HG03469 (cell line): ENCODE measurements around the gene NIT1.
"Not testable (repeated sequence)": the region's sequence is repeated elsewhere in the genome, so short reads cannot be mapped to it uniquely, and the experiment has no call there.

Experiments
- ATAC-seq: cut with Tn5 transposase; IDR thresholded peaks from one replicate; pipeline ENCODE4 v1.9.1; 2021; ENCODE audit warnings: mild to moderate bottlenecking, moderate library complexity, moderate number of reproducible peaks; ENCODE audit not compliant: unreplicated experiment

NIT1 gene

GRCh38 chr1:161111527-161111926 lies 6.4 kb upstream of the NIT1 start:
- ATAC-seq = no peak

- ATAC-seq = no peak
Observed at GRCh38 chr1:161113915-161114314, 4.0 kb upstream of the NIT1 start.

GRCh38 chr1:161114556-161114955 lies 3.3 kb upstream of the NIT1 start:
- no peak for ATAC-seq

GRCh38 chr1:161115132-161115711 lies 2.7 kb upstream of the NIT1 start:
- no peak for ATAC-seq

- ATAC-seq = not testable (repeated sequence)
Observed at GRCh38 chr1:161115961-161116360, 1.9 kb upstream of the NIT1 start.

- peak; percentile 53 for ATAC-seq
Observed at GRCh38 chr1:161119092-161119903, 1.4 kb downstream of the NIT1 start.

- no peak for ATAC-seq
Observed at GRCh38 chr1:161121042-161121650, 3.2 kb downstream of the NIT1 start.

GRCh38 chr1:161121834-161122233 lies 3.9 kb downstream of the NIT1 start:
- ATAC-seq = no peak

- ATAC-seq = no peak
Observed at GRCh38 chr1:161122967-161123366, 5.1 kb downstream of the NIT1 start.

- no peak for ATAC-seq
Observed at GRCh38 chr1:161127649-161128048, 9.7 kb downstream of the NIT1 start.

GRCh38 chr1:161128591-161129420 lies 10.9 kb downstream of the NIT1 start:
- ATAC-seq = no peak

GRCh38 chr1:161130266-161130665 lies 12.4 kb downstream of the NIT1 start:
- no peak for ATAC-seq

GRCh38 chr1:161131523-161132409 lies 13.9 kb downstream of the NIT1 start:
- ATAC-seq = peak; percentile 8

GRCh38 chr1:161132410-161133219 lies 14.7 kb downstream of the NIT1 start, which contains the start of gene DEDD:
Gene DEDD, minus strand, starts transcription at chr1:161132667. Its CDS starts 8,205 bp downstream, at chr1:161124462.
- peak; percentile 85 for ATAC-seq

- no peak for ATAC-seq
Observed at GRCh38 chr1:161133220-161133740, 15.4 kb downstream of the NIT1 start.

GRCh38 chr1:161137881-161138280 lies 20.0 kb downstream of the NIT1 start:
- no peak for ATAC-seq

- ATAC-seq = no peak
Observed at GRCh38 chr1:161138431-161138830, 20.5 kb downstream of the NIT1 start.

- ATAC-seq = no peak
Observed at GRCh38 chr1:161139766-161140165, 21.9 kb downstream of the NIT1 start.
